HepG2 (cell line): ENCODE data around the gene CCDC85A. TPM values are rescaled to one million over a fixed set of nuclear protein-coding genes. Genes with fewer than 3 reads are reported as not detected.

ENCODE experiments used
- ATAC-seq: fragments of 200-7000 bp; cut with Tn5 transposase; 3 replicates; pipeline ENCODE4 v1.9.1; 2020; ENCODE audit warnings: mild to moderate bottlenecking, moderate library complexity
- BruUV-seq: library from RNA; stranded (reverse); fragments of 400-500 nt; replicated peaks from 2 replicates; lab custom pipeline; 2021; lab: Mats Ljungman, UMichigan
- CTCF ChIA-PET: fragments of 300-600 bp; formaldehyde crosslinking; extraction: SDS; loops from one replicate; lab custom pipeline; 2021; ENCODE audit warnings: low total read pairs, inconsistent platforms, low intra/inter-chr PET ratio; lab: Yijun Ruan, JAX
- POLR2A ChIA-PET: fragments of 350-600 bp; sonication (Branson Sonifier 250); formaldehyde crosslinking; loops from one replicate; lab custom pipeline; 2020; ENCODE audit warnings: antibody characterized with exemption, inconsistent platforms; lab: Yijun Ruan, JAX
- DNase-seq: peaks from one replicate; pipeline ENCODE4 v3.0.0-alpha.2; 2015; ENCODE audit warnings: low spot score
- FAIRE-seq: peaks from 3 replicates; lab custom pipeline; 2011; peaks lifted over from hg19 to GRCh38; lab: Jason Lieb, UNC
- H2AFZ ChIP-seq: one replicate; pipeline ENCODE4 v1.6.1; 2011; ENCODE audit warnings: low read length, inconsistent platforms
- H3K27ac ChIP-seq: fragments of 300-600 bp; 3 replicates; pipeline ENCODE4 v1.8.0; 2011; ENCODE audit warnings: mixed run types, mild to moderate bottlenecking, mixed read lengths, low read length, inconsistent platforms; ENCODE audit not compliant: insufficient read depth; ENCODE audit errors: extremely low read length
- H3K27me3 ChIP-seq, 2 experiments: fragments of 200-600 bp in 1 of 2; 2 replicates in 1 of 2; 3 replicates in 1 of 2; pipeline versions ENCODE4 v1.6.0 to v1.8.0; 2011; ENCODE audit warnings: low read length in 2 of 2, mild to moderate bottlenecking in 2 of 2, moderate library complexity in 2 of 2, inconsistent platforms in 1 of 2; ENCODE audit not compliant: insufficient read depth in 2 of 2, control insufficient read depth in 1 of 2
- H3K36me3 ChIP-seq, 2 experiments: fragments of 200-600 bp in 1 of 2; replicated peaks in 1 of 2; 2 replicates in 1 of 2; 3 replicates in 1 of 2; pipeline versions ENCODE4 v1.5.1 to v1.8.0; 2011; ENCODE audit warnings: low read length in 2 of 2, inconsistent platforms in 1 of 2; ENCODE audit not compliant: insufficient read depth in 2 of 2, control insufficient read depth in 1 of 2
- H3K4me1 ChIP-seq: 2 replicates; pipeline ENCODE4 v1.5.1; 2012; ENCODE audit warnings: low read length, inconsistent platforms; ENCODE audit not compliant: insufficient read depth
- H3K4me2 ChIP-seq: 2 replicates; pipeline ENCODE4 v1.6.0; 2011; ENCODE audit warnings: low read depth, low read length, inconsistent platforms
- H3K4me3 ChIP-seq, 3 experiments: fragments of 200-600 bp in 1 of 3; sonication (generic), shearing (Covaris generic) in 1 of 3; replicated peaks in 1 of 3; 2 replicates each; pipeline ENCODE4 v1.5.1; 2011 to 2016; ENCODE audit warnings: low read length in 3 of 3, inconsistent platforms in 2 of 3, low read depth in 2 of 3, mild to moderate bottlenecking in 2 of 3, control low read depth in 1 of 3, mixed read lengths in 1 of 3; ENCODE audit not compliant: insufficient read depth in 1 of 3
- H3K79me2 ChIP-seq: one replicate; pipeline ENCODE4 v1.6.1; 2011; ENCODE audit warnings: low read length, inconsistent platforms; ENCODE audit not compliant: insufficient read depth
- H3K9ac ChIP-seq: 2 replicates; pipeline ENCODE4 v1.6.0; 2011; ENCODE audit warnings: mild to moderate bottlenecking, low read depth, low read length, inconsistent platforms; ENCODE audit not compliant: insufficient read depth
- H3K9me3 ChIP-seq: 2 replicates; pipeline ENCODE4 v1.5.1; 2012; ENCODE audit warnings: mild to moderate bottlenecking, low read length
- H4K20me1 ChIP-seq: 2 replicates; pipeline ENCODE4 v1.6.0; 2011; ENCODE audit warnings: inconsistent platforms, mild to moderate bottlenecking, low read length, moderate library complexity; ENCODE audit not compliant: insufficient read depth
- ZBTB42 ChIP-seq: sonication (generic); formaldehyde crosslinking; IDR thresholded peaks from 2 replicates; pipeline ENCODE4 v1.5.0; 2020; ENCODE audit warnings: mild to moderate bottlenecking, missing genetic modification reagents
- ZNF644 ChIP-seq: IDR thresholded peaks from 2 replicates; pipeline ENCODE4 v1.6.1; 2016; ENCODE audit warnings: low read depth
- ZSCAN21 ChIP-seq: sonication (generic); formaldehyde crosslinking; IDR thresholded peaks from 2 replicates; pipeline ENCODE4 v1.8.0; 2022; ENCODE audit warnings: mild to moderate bottlenecking, missing genetic modification reagents, moderate library complexity, borderline replicate concordance
- WGBS: methylation state at CpG from one replicate; pipeline ENCODE4 v1.1.6; 2017; ENCODE audit warnings: low lambda C conversion rate; 5-methylcytosine and 5-hydroxymethylcytosine counted together
- in situ Hi-C: cut with HindIII; loops from 2 replicates; pipeline ENCODE4 v1.10.0; 2017; ENCODE audit warnings: low pct_unique_long_range_greater_than_20kb; ENCODE audit not compliant: extremely low pct_ligation_motif_present
- intact Hi-C: fragments of 100-400 bp; cut with micrococcal nuclease; formaldehyde crosslinking; loops from one replicate; pipeline ENCODE4 v1.10.0; 2022; ENCODE audit not compliant: unreplicated experiment
- polyA plus RNA-seq, 8 experiments: library from polyadenylated mRNA; depleted of rRNA in 3 of 8; stranded (reverse) in 7 of 8; unstranded in 1 of 8; fragments of >200 nt; fragmentation: Illumina TruSeq in 4 of 8; extraction: Trizol in 4 of 8; gene quantifications; 2 replicates each; pipeline versions ENCODE4 v1.2.1 to v1.2.3, GENCODE V29; 2011 to 2016; ENCODE audit warnings: low read depth in 4 of 8, missing spikeins in 1 of 8, mixed read lengths in 1 of 8; ENCODE audit not compliant: insufficient read depth in 1 of 8
- total RNA-seq, 5 experiments: library from RNA; depleted of rRNA; stranded (reverse); fragments of >200 nt; fragmentation: Illumina TruSeq; extraction: Trizol; gene quantifications; 2 replicates each; pipeline ENCODE4 v1.2.3, GENCODE V29; 2016; ENCODE audit warnings: low read depth in 1 of 5
- TF ChIP-seq, protein P1 (sequence below), 2 experiments: sonication (generic) in 1 of 2; formaldehyde crosslinking in 1 of 2; IDR thresholded peaks; 2 replicates each; pipeline versions ENCODE4 v1.6.1 to v1.9.0; 2014 to 2022; ENCODE audit warnings: antibody characterized with exemption in 1 of 2, borderline replicate concordance in 1 of 2, inconsistent platforms in 1 of 2, low read depth in 1 of 2, missing genetic modification reagents in 1 of 2

Gene CCDC85A
- total and polyA plus RNA-seq, 2 of the 13 experiments (the other 11 are each of a cell fraction or from before 2014, with no cell fraction given), result not detected

DNA sequence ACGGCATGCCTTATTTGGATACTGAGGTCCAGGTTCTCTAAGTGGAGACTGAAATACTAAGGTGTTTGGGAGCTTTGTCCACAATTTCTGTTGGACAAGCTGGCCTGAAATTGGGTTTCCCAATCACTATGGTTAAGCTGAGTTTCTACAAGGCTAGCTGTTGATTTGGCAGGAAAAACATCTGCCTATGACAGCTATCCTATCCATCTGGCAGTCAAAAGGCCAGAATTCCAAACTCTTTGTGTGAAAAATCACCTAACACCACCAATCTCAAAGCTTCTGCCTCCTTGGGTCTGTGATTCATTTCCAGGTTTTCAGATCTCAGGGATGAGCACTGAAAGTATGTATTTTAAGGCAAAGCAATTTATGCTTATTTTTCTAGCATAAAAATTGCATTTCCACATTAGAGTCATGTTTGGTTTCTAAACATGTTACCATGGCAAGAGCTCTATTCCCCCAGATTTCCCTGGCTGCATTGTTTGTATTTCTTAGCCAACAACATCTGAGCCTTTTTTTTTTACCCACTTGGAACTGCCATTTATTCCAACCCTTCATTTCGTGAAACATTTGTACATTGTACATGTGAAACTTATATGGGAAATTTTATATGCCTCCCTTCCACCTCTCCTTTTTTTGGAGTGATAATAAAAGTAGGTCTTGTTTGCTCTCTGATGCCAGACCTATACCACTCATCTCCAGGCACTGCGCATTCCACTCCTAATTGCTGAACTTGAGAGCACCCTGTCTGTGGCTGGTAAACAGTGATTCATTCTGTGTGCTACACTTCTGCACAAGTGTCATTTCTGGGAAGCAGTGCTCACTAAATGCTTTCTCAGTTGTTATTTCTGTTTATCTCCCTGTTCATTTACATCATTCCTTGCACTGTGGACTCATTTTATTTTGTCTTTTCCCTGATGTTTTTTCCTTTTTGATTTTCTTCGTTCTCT lies 15.9 kb upstream of the CCDC85A start (continued):
- TF ChIP-seq, protein P1, sequence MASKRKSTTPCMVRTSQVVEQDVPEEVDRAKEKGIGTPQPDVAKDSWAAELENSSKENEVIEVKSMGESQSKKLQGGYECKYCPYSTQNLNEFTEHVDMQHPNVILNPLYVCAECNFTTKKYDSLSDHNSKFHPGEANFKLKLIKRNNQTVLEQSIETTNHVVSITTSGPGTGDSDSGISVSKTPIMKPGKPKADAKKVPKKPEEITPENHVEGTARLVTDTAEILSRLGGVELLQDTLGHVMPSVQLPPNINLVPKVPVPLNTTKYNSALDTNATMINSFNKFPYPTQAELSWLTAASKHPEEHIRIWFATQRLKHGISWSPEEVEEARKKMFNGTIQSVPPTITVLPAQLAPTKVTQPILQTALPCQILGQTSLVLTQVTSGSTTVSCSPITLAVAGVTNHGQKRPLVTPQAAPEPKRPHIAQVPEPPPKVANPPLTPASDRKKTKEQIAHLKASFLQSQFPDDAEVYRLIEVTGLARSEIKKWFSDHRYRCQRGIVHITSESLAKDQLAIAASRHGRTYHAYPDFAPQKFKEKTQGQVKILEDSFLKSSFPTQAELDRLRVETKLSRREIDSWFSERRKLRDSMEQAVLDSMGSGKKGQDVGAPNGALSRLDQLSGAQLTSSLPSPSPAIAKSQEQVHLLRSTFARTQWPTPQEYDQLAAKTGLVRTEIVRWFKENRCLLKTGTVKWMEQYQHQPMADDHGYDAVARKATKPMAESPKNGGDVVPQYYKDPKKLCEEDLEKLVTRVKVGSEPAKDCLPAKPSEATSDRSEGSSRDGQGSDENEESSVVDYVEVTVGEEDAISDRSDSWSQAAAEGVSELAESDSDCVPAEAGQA (IDR thresholded peaks at IDR 0.05; ENCODE audit: low read depth), result no peak
- TF ChIP-seq, protein P1 (CRISPR knock-in tag; IDR thresholded peaks at IDR 0.05; ENCODE audit: borderline replicate concordance), result no peak
- TF ChIP-seq ZNF644 (CRISPR knock-in tag), result no peak
- TF ChIP-seq, all 625 proteins: peak for 0

GRCh38 chr2:56169521-56169920 lies 14.3 kb upstream of the CCDC85A start:
- H3K36me3 ChIP-seq, result no peaks in the 10 kb centered on the region
- H3K79me2 ChIP-seq, result no peaks in the 10 kb centered on the region
- no peak overlapping the region for H3K4me3 ChIP-seq
- H3K4me1 ChIP-seq, result no peaks in the 10 kb centered on the region
- ATAC-seq (no peak), DNase-seq (no peak), FAIRE-seq (no peak)
- H3K4me2 ChIP-seq, result no peak overlapping the region
- no TSS peak for BruUV-seq
- intact Hi-C loops, result no loop called here
- no peak overlapping the region for H2AFZ ChIP-seq
- no peaks in the 10 kb centered on the region for H4K20me1 ChIP-seq
- no peak overlapping the region for H3K27ac ChIP-seq
- in situ Hi-C loops, result no loop called here
- H3K9me3 ChIP-seq, result no peaks in the 10 kb centered on the region
- WGBS, result 8% methylated on average over 3 of the region's 3 CpGs
- ChIA-PET CTCF (no interaction called here), POLR2A (no interaction called here)
- no peak overlapping the region for H3K9ac ChIP-seq
- TF ChIP-seq ZBTB42 (CRISPR knock-in tag) (no peak), ZSCAN21 (CRISPR knock-in tag) (no peak)
- no peaks in the 10 kb centered on the region for H3K27me3 ChIP-seq
